Smooth muscle cell (in vitro differentiated cells): Measurements from ENCODE around the gene SLC22A12. TPM values are rescaled to one million over a fixed set of nuclear protein-coding genes. Genes with fewer than 3 reads are reported as not detected.

Experiments
- DNase-seq: peaks from one replicate; lab custom pipeline; 2025; ENCODE audit not compliant: unreplicated experiment; lab: John Stamatoyannopoulos, UW
- H2AFZ ChIP-seq: fragments of 200-600 bp; sonication (generic); 2 replicates; pipeline ENCODE4 v1.6.0; 2016; ENCODE audit warnings: antibody characterized with exemption, low read depth, mild to moderate bottlenecking
- H3F3A ChIP-seq: fragments of 200-600 bp; sonication (generic); 2 replicates; pipeline ENCODE4 v1.6.0; 2017; ENCODE audit warnings: antibody characterized with exemption, low read depth
- H3K27ac ChIP-seq: fragments of 200-600 bp; sonication (generic); 2 replicates; pipeline ENCODE4 v1.5.1; 2016; ENCODE audit warnings: low read depth, mild to moderate bottlenecking
- H3K27me3 ChIP-seq: fragments of 200-600 bp; sonication (generic); 2 replicates; pipeline ENCODE4 v1.6.1; 2016; ENCODE audit warnings: low read depth, mild to moderate bottlenecking
- H3K36me3 ChIP-seq: fragments of 200-600 bp; sonication (generic); 2 replicates; pipeline ENCODE4 v1.5.1; 2016; ENCODE audit warnings: low read depth
- H3K4me1 ChIP-seq: fragments of 200-600 bp; sonication (generic); 2 replicates; pipeline ENCODE4 v1.5.1; 2016; ENCODE audit warnings: low read depth
- H3K4me2 ChIP-seq: fragments of 200-600 bp; sonication (generic); 2 replicates; pipeline ENCODE4 v1.6.0; 2016; ENCODE audit warnings: mild to moderate bottlenecking
- H3K4me3 ChIP-seq: fragments of 200-600 bp; sonication (generic); 2 replicates; pipeline ENCODE4 v1.5.1; 2016; ENCODE audit warnings: mild to moderate bottlenecking
- H3K79me2 ChIP-seq: fragments of 200-600 bp; sonication (generic); 2 replicates; pipeline ENCODE4 v1.6.0; 2016; ENCODE audit warnings: low read depth, mild to moderate bottlenecking
- H3K9ac ChIP-seq: fragments of 200-600 bp; sonication (generic); 2 replicates; pipeline ENCODE4 v1.6.0; 2016; ENCODE audit warnings: low read depth
- H3K9me3 ChIP-seq: fragments of 200-600 bp; sonication (generic); replicated peaks from 2 replicates; pipeline ENCODE4 v1.5.1; 2016; ENCODE audit warnings: low read depth
- H4K20me1 ChIP-seq: fragments of 200-600 bp; sonication (generic); 2 replicates; pipeline ENCODE4 v1.6.0; 2016; ENCODE audit warnings: low read depth
- WGBS: methylation state at CpG from one replicate; pipeline ENCODE4 v1.1.7; 2016; ENCODE audit warnings: low lambda C conversion rate; 5-methylcytosine and 5-hydroxymethylcytosine counted together
- polyA plus RNA-seq: library from polyadenylated mRNA; unstranded; fragments of >200 nt; fragmentation: Nextera tagmentation; extraction: Ambion mirVana; gene quantifications from 2 replicates; pipeline ENCODE4 v1.2.1, GENCODE V29; 2016
- total RNA-seq: library from RNA; depleted of rRNA; stranded (reverse); fragments of >200 nt; gene quantifications from 2 replicates; pipeline ENCODE4 v1.2.3, GENCODE V29; 2014
- TF ChIP-seq, protein P1 (sequence below): fragments of 200-600 bp; sonication (generic); IDR thresholded peaks from 2 replicates; pipeline ENCODE4 v1.5.1; 2017; ENCODE audit warnings: borderline replicate concordance, mild to moderate bottlenecking, antibody characterized with exemption; ENCODE audit not compliant: insufficient read depth, poor library complexity, severe bottlenecking

The SLC22A12 gene
- total and polyA plus RNA-seq, 2 experiments from 2014 or later, result not detected

- Histone ChIP-seq H3K9me3 (no peaks in the 10 kb centered on the region), H3K79me2 (no peaks in the 10 kb centered on the region), H3K4me2 (no peak overlapping the region), H3K9ac (no peak overlapping the region), H4K20me1 (no peaks in the 10 kb centered on the region), H3K27ac (no peak overlapping the region), H3K36me3 (no peaks in the 10 kb centered on the region), H3K4me3 (no peak overlapping the region), H3K4me1 (peaks cover 15% of the 10 kb centered on the region), H3F3A (no peaks in the 10 kb centered on the region), H3K27me3 (no peaks in the 10 kb centered on the region), H2AFZ (no peak overlapping the region)
- 99% methylated on average over 6 of the region's 7 CpGs for WGBS
- DNase-seq, result no peak
- TF ChIP-seq, protein P1, sequence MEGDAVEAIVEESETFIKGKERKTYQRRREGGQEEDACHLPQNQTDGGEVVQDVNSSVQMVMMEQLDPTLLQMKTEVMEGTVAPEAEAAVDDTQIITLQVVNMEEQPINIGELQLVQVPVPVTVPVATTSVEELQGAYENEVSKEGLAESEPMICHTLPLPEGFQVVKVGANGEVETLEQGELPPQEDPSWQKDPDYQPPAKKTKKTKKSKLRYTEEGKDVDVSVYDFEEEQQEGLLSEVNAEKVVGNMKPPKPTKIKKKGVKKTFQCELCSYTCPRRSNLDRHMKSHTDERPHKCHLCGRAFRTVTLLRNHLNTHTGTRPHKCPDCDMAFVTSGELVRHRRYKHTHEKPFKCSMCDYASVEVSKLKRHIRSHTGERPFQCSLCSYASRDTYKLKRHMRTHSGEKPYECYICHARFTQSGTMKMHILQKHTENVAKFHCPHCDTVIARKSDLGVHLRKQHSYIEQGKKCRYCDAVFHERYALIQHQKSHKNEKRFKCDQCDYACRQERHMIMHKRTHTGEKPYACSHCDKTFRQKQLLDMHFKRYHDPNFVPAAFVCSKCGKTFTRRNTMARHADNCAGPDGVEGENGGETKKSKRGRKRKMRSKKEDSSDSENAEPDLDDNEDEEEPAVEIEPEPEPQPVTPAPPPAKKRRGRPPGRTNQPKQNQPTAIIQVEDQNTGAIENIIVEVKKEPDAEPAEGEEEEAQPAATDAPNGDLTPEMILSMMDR, result no peak
Measured at GRCh38 chr11:64564419-64564818, 26.6 kb upstream of the SLC22A12 start.

- no peak overlapping the region for H3K27ac ChIP-seq
- WGBS, result 82% methylated on average over 24 of the region's 24 CpGs
Measured at GRCh38 chr11:64564947-64565889, 25.8 kb upstream of the SLC22A12 start.

GRCh38 chr11:64566042-64566914 is 24.7 kb upstream of the SLC22A12 start:
- peaks cover 15% of the 10 kb centered on the region for H3K4me1 ChIP-seq
- H4K20me1 ChIP-seq, result no peaks in the 10 kb centered on the region
- peak overlapping the region; percentile 76 for H3K4me2 ChIP-seq
- H2AFZ ChIP-seq, result peak overlapping the region; percentile 41
- H3K9ac ChIP-seq, result peak overlapping the region; percentile 9
- H3K27me3 ChIP-seq, result no peaks in the 10 kb centered on the region
- no peaks in the 10 kb centered on the region for H3K9me3 ChIP-seq
- DNase-seq, result no peak
- 17% methylated on average over 18 of the region's 18 CpGs for WGBS
- TF ChIP-seq, protein P1, result no peak
- H3F3A ChIP-seq, result no peaks in the 10 kb centered on the region
- H3K4me3 ChIP-seq, result peak overlapping the region; percentile 19
- H3K27ac ChIP-seq, result peak overlapping the region; percentile 26
- no peaks in the 10 kb centered on the region for H3K79me2 ChIP-seq
- H3K36me3 ChIP-seq, result no peaks in the 10 kb centered on the region

More at GRCh38 chr11:64564947-64565889, 25.8 kb upstream of the SLC22A12 start:
- TF ChIP-seq, protein P1, result no peak
- Histone ChIP-seq H3K27me3 (no peaks in the 10 kb centered on the region), H3K9ac (no peak overlapping the region), H3K4me1 (peaks cover 15% of the 10 kb centered on the region), H3K79me2 (no peaks in the 10 kb centered on the region), H2AFZ (no peak overlapping the region), H3K4me3 (no peak overlapping the region), H3K36me3 (no peaks in the 10 kb centered on the region), H4K20me1 (no peaks in the 10 kb centered on the region), H3K9me3 (no peaks in the 10 kb centered on the region), H3F3A (no peaks in the 10 kb centered on the region), H3K4me2 (no peak overlapping the region)
- no peak for DNase-seq
